Measurements from ENCODE around the gene IDH3B.

IDH3B gene

GRCh38 chr20:2610941-2611720 lies 52.9 kb downstream of the IDH3B start:
- no peak for DNase-seq

GRCh38 chr20:2610326-2610725 lies 53.7 kb downstream of the IDH3B start:
- no peak for DNase-seq

All from midbrain (tissue), 1 donor.